Gastrocnemius medialis (tissue), 4 donors: Measurements from ENCODE around the gene DAGLB. TPM values are rescaled to one million over a fixed set of nuclear protein-coding genes. Genes with fewer than 3 reads are reported as not detected.

ENCODE experiments used
- ATAC-seq, 2 donors: fragments of 150-250 bp; one replicate each; pipeline ENCODE4 v1.9.1; 2016
- DNase-seq, 2 donors: peaks; one replicate each; pipeline ENCODE4 v3.0.0-alpha.2; 2019
- H3K27ac ChIP-seq, 4 donors: fragments of 200-600 bp; sonication (generic); 1 replicate in 1 of 4; 2 replicates in 3 of 4; pipeline ENCODE4 v1.5.1; 2016 to 2018; ENCODE audit warnings: mild to moderate bottlenecking in 2 of 4, moderate library complexity in 1 of 4
- H3K27me3 ChIP-seq, 3 donors: fragments of 200-600 bp; sonication (generic) in 2 of 3; 1 replicate in 1 of 3; 2 replicates in 2 of 3; pipeline versions ENCODE4 v1.5.1 to v1.6.0; 2016 to 2019; ENCODE audit warnings: mild to moderate bottlenecking in 1 of 3, moderate library complexity in 1 of 3
- H3K36me3 ChIP-seq, 2 donors: fragments of 200-600 bp; sonication (generic) in 1 of 2; one replicate each; pipeline ENCODE4 v1.5.1; 2017 to 2018
- H3K4me1 ChIP-seq, 2 donors: fragments of 200-600 bp; sonication (generic) in 1 of 2; one replicate each; pipeline ENCODE4 v1.5.1; 2016 to 2017; ENCODE audit warnings: mild to moderate bottlenecking in 2 of 2
- H3K4me3 ChIP-seq, 4 donors: fragments of 200-600 bp; sonication (generic) in 3 of 4; 1 replicate in 1 of 4; 2 replicates in 3 of 4; pipeline ENCODE4 v1.5.1; 2016 to 2019; ENCODE audit warnings: mild to moderate bottlenecking in 2 of 4
- H3K9me3 ChIP-seq, 3 donors: fragments of 200-600 bp; sonication (generic) in 2 of 3; 1 replicate in 1 of 3; 2 replicates in 2 of 3; pipeline ENCODE4 v1.5.1; 2016 to 2019
- CTCF ChIP-seq, 5 experiments: fragments of 450-650 bp in 3 of 5; fragments of 200-600 bp in 2 of 5; sonication (generic) in 2 of 5; IDR thresholded peaks in 4 of 5; conservative IDR thresholded peaks in 1 of 5; 1 replicate in 4 of 5; 2 replicates in 1 of 5; pipeline ENCODE4 v1.5.1; 2016 to 2019; ENCODE audit warnings: antibody characterized with exemption in 5 of 5, mild to moderate bottlenecking in 3 of 5, moderate library complexity in 3 of 5
- POLR2A ChIP-seq, 2 donors: fragments of 450-650 bp; IDR thresholded peaks; one replicate each; pipeline ENCODE4 v1.6.1; 2017; ENCODE audit warnings: antibody characterized with exemption in 2 of 2, mild to moderate bottlenecking in 2 of 2, moderate library complexity in 2 of 2
- in situ Hi-C, 4 donors: fragments of 200-750 bp; cut with MboI; loops; one replicate each; pipeline versions ENCODE4 v1.15.0 to v1.8.0; 2017; ENCODE audit warnings: low sequenced_read_pairs in 4 of 4
- intact Hi-C: fragments of 100-400 bp; cut with DNase I; formaldehyde crosslinking; loops from one replicate; pipeline ENCODE4 v1.15.1; 2023; ENCODE audit warnings: low total_unique reads
- total RNA-seq, 4 donors: library from RNA; depleted of rRNA; stranded (reverse); fragments of >200 nt; gene quantifications; one replicate each; pipeline versions ENCODE4 v1.1.0 to v1.2.3, GENCODE V29; 2016

Gene DAGLB
- total RNA-seq, 4 donors from 2014 or later, result 11.7 to 24.0 (median 16.1) TPM

GRCh38 chr7:6494365-6494764, 46.6 kb upstream of the DAGLB start:
- no peaks in the 10 kb centered on the region for H3K27me3 ChIP-seq
- intact Hi-C loops, result no loop called here
- no peak for DNase-seq
- ATAC-seq, result no peak
- H3K4me1 ChIP-seq, result no peaks in the 10 kb centered on the region
- no peaks in the 10 kb centered on the region for H3K9me3 ChIP-seq
- no peak overlapping the region for H3K4me3 ChIP-seq
- no peak for TF ChIP-seq POLR2A (IDR thresholded peaks at IDR 0.05)
- TF ChIP-seq CTCF (IDR thresholded peaks at IDR 0.05 in 4 of 5, conservative IDR thresholded peaks at IDR 0.05 in 1 of 5), result no peak
- in situ Hi-C loops, result no loop called here
- H3K36me3 ChIP-seq, result no peaks in the 10 kb centered on the region
- no peak overlapping the region for H3K27ac ChIP-seq

- in situ Hi-C loops, result no loop called here
- ATAC-seq, result no peak
Observed at GRCh38 chr7:6491194-6491593, 43.4 kb upstream of the DAGLB start.

GRCh38 chr7:6489612-6490011, 41.9 kb upstream of the DAGLB start:
- Histone ChIP-seq H3K27ac (no peak overlapping the region), H3K36me3 (no peaks in the 10 kb centered on the region), H3K9me3 (no peaks in the 10 kb centered on the region), H3K27me3 (no peaks in the 10 kb centered on the region), H3K4me3 (no peak overlapping the region), H3K4me1 (peaks cover 0 to 2% of the 10 kb centered on the region in 2 donors)
- intact Hi-C loops (no loop called here), in situ Hi-C loops (no loop called here)
- TF ChIP-seq CTCF (IDR thresholded peaks at IDR 0.05 in 4 of 5, conservative IDR thresholded peaks at IDR 0.05 in 1 of 5) (no peak), POLR2A (IDR thresholded peaks at IDR 0.05) (no peak)
- ATAC-seq, result no peak
- no peak for DNase-seq

More at GRCh38 chr7:6491194-6491593, 43.4 kb upstream of the DAGLB start:
- no peaks in the 10 kb centered on the region for H3K9me3 ChIP-seq
- TF ChIP-seq CTCF (IDR thresholded peaks at IDR 0.05 in 4 of 5, conservative IDR thresholded peaks at IDR 0.05 in 1 of 5), result no peak
- TF ChIP-seq POLR2A (IDR thresholded peaks at IDR 0.05), result no peak
- H3K36me3 ChIP-seq, result no peaks in the 10 kb centered on the region
- no peaks in the 10 kb centered on the region for H3K27me3 ChIP-seq
- no peak overlapping the region for H3K4me3 ChIP-seq
- intact Hi-C loops, result no loop called here
- H3K4me1 ChIP-seq, result no peaks in the 10 kb centered on the region
- no peak for DNase-seq
- H3K27ac ChIP-seq, result no peak overlapping the region

- no peak overlapping the region for H3K4me3 ChIP-seq
- no peaks in the 10 kb centered on the region for H3K27me3 ChIP-seq
- intact Hi-C loops, result no loop called here
- DNase-seq, result no peak
- no peaks in the 10 kb centered on the region for H3K9me3 ChIP-seq
- no peak overlapping the region for H3K27ac ChIP-seq
- no peak for ATAC-seq
- H3K4me1 ChIP-seq, result peaks cover 8 to 13% of the 10 kb centered on the region in 2 donors
- in situ Hi-C loops, result no loop called here
- no peaks in the 10 kb centered on the region for H3K36me3 ChIP-seq
- TF ChIP-seq POLR2A (IDR thresholded peaks at IDR 0.05) (no peak), CTCF (IDR thresholded peaks at IDR 0.05 in 4 of 5, conservative IDR thresholded peaks at IDR 0.05 in 1 of 5) (no peak)
Observed at GRCh38 chr7:6487184-6487545, 39.4 kb upstream of the DAGLB start.

- in situ Hi-C loops (no loop called here), intact Hi-C loops (no loop called here)
- Histone ChIP-seq H3K36me3 (no peaks in the 10 kb centered on the region), H3K27me3 (no peaks in the 10 kb centered on the region), H3K27ac (no peak overlapping the region), H3K9me3 (no peaks in the 10 kb centered on the region), H3K4me3 (no peak overlapping the region), H3K4me1 (peaks cover 14 to 16% of the 10 kb centered on the region in 2 donors)
- DNase-seq (no peak), ATAC-seq (no peak)
- TF ChIP-seq CTCF (IDR thresholded peaks at IDR 0.05 in 4 of 5, conservative IDR thresholded peaks at IDR 0.05 in 1 of 5) (no peak), POLR2A (IDR thresholded peaks at IDR 0.05) (no peak)
Observed at GRCh38 chr7:6486438-6487183, 38.9 kb upstream of the DAGLB start.
